ENCODE measurements around the gene SRSF12.

Gene SRSF12

DNA sequence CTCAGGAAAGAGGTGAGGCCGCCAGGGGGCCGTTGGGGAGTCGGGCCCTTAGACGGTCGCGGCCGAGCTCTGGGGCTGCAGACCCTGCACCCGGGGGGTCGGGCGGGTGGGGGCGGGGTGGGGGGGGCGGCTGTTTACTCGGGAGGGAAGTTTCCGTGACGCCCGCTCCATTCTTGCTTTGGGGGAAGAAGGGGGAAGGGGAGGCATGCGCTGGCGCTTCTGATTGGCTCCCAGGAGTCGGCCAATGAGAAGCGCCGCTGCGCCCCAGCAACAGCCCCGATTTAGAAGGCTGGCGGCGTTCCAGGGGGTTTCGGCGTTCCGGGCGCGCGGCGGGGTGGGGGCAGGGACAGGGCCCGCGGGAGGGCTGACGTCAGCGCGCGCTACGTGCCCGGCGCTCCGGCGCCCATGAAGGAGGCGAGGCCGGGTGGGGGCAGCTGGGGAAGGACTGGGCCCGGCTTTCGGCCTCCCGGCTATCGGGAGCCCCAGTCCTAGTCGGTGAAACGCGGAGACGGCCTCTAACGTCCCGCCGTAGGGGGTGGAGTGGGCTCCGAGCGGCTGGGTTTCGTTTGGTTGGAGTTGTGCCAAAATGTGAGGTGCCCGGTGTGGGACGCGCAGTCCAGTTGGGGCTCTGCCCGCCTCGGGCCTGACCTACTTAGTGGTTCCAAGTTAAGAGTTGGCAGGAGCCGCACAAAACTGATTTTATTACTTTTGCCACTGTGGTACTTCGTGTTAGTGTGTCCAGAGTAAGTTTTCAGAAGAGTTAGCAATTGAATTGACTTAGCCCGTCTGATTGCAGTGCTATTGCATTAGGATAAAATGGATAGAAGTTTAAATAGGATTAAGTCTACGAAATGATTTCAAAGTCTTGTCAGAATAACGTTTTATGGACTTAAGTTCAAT lies 36.2 kb downstream of the SRSF12 start:
- TF ChIP-seq, protein P1, sequence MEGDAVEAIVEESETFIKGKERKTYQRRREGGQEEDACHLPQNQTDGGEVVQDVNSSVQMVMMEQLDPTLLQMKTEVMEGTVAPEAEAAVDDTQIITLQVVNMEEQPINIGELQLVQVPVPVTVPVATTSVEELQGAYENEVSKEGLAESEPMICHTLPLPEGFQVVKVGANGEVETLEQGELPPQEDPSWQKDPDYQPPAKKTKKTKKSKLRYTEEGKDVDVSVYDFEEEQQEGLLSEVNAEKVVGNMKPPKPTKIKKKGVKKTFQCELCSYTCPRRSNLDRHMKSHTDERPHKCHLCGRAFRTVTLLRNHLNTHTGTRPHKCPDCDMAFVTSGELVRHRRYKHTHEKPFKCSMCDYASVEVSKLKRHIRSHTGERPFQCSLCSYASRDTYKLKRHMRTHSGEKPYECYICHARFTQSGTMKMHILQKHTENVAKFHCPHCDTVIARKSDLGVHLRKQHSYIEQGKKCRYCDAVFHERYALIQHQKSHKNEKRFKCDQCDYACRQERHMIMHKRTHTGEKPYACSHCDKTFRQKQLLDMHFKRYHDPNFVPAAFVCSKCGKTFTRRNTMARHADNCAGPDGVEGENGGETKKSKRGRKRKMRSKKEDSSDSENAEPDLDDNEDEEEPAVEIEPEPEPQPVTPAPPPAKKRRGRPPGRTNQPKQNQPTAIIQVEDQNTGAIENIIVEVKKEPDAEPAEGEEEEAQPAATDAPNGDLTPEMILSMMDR (IDR thresholded peaks at IDR 0.05; ENCODE audit: borderline replicate concordance, insufficient read depth, low read depth, low read length) = no peak

DNA sequence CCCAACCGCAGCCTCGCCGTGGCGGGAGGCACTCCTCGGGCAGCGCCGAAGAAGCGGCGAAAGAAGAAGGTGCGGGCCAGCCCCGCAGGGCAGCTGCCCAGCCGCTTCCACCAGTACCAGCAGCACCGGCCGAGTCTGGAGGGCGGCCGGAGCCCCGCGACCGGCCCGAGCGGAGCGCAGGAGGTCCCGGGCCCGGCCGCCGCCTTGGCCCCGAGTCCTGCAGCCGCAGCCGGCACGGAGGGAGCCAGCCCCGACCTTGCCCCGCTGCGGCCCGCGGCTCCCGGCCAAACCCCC lies 36.8 kb downstream of the SRSF12 start:
- TF ChIP-seq, protein P1 (IDR thresholded peaks at IDR 0.05; ENCODE audit: borderline replicate concordance, insufficient read depth, low read depth, low read length) = no peak

More for the DNA sequence above, 36.2 kb downstream of the SRSF12 start:
- H3K4me3 ChIP-seq (ENCODE audit: low read depth, low read length) = peak overlapping the region; percentile 90

DNA sequence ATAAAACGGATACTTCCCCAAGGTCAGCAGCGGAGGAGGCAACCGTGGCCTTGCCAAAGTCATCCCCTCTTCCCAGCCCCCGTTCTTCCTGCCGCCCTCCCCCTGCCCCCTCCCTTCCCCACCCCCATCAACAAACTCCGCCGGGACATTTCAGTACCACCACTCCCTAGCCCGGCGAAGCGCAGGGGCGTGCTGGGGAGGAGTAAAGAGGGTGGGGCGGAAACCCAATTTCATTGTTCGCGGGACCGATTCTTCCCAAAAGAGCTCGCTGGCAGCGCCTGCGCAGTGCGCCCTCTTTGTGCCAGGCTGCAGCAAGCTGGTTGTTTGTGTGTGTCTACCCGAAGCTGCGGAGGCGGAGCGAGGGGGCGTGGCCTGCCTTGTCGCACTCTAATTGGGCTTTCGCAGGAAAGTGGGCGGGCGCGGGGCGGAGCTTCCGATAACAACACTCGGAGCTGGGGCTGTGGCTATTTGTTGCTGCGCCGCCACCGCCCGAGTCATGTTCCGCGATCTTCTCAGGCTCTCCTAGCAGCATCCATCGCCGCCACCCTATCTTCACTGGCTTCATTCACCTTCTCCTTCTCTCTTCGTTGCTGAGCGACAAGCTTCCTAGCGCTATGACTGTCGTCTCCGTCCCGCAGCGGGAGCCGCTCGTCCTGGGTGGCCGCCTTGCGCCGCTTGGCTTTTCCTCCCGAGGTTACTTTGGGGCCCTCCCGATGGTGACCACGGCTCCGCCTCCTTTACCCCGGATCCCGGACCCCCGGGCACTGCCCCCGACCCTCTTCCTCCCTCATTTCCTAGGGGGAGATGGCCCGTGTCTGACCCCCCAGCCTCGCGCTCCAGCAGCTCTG lies 37.4 kb downstream of the SRSF12 start, which contains the start of gene PNRC1:
Gene PNRC1, plus strand, starts transcription at position 471 of the 848 bp plus-strand sequence. Its CDS starts 144 bp downstream, at position 615.
- peak within 1 kb of the TSS; percentile 90 for H3K4me3 ChIP-seq (ENCODE audit: low read depth, low read length)
- TF ChIP-seq, protein P1 (IDR thresholded peaks at IDR 0.05; ENCODE audit: borderline replicate concordance, insufficient read depth, low read depth, low read length) = no peak

More for the DNA sequence above, 36.8 kb downstream of the SRSF12 start:
- peak overlapping the region; percentile 90 for H3K4me3 ChIP-seq (ENCODE audit: low read depth, low read length)

DNA sequence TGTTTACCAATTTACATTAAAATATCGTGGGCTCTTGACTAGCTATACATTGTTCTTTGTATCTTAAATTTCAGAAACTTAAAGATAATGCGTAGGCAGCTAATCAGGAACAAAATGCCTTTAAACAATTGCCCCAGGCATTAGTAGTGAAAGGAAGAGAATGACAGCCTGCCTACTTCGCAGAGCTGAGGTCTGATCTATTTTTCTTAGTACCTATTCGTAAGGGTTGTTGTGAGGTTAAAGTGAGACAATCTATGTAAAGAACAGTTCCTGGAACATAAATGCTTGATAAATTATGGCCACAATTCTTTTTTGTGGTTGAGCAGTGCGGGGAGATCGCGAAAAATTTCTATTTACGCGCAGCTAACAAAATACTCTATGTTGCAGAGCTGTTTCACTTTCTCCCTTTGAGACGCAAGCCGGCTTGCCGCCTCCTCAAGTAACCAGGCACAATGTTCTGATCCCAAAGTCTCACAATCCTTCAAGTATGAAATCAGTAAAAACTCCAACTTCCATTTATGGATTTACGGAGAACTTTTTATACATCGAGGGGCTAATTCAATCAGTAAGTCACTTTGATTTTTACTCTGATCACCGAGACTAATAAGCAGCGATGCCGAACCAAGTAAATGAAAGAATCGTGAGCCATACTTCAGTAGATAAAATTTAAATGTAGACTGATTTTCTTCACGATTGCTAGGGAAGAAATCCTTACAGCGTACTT lies 38.2 kb downstream of the SRSF12 start:
- peak overlapping the region; percentile 39 for H3K4me3 ChIP-seq (ENCODE audit: low read depth, low read length)
- TF ChIP-seq, protein P1 (IDR thresholded peaks at IDR 0.05; ENCODE audit: borderline replicate concordance, insufficient read depth, low read depth, low read length) = no peak

DNA sequence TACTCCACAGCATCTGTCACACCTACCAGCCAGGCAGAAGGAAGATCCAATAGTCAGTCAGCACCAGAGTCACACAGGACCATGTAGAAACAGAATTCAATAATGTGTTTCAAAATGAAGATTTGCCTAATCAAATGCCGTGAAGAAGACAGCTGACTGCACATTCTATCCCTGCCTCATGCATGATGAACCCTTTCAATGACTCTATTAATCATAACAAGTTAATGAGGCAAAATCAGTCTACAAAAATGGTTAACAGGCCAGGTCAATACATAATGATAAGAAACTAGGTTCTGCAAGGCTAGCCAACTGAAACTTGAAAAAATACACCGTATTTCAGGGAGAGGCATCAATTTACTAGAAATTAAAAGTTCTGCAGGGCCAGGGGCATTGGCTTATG lies 44.0 kb downstream of the SRSF12 start:
- TF ChIP-seq, protein P1 (IDR thresholded peaks at IDR 0.05; ENCODE audit: borderline replicate concordance, insufficient read depth, low read depth, low read length) = no peak
- no peak overlapping the region for H3K4me3 ChIP-seq (ENCODE audit: low read depth, low read length)

DNA sequence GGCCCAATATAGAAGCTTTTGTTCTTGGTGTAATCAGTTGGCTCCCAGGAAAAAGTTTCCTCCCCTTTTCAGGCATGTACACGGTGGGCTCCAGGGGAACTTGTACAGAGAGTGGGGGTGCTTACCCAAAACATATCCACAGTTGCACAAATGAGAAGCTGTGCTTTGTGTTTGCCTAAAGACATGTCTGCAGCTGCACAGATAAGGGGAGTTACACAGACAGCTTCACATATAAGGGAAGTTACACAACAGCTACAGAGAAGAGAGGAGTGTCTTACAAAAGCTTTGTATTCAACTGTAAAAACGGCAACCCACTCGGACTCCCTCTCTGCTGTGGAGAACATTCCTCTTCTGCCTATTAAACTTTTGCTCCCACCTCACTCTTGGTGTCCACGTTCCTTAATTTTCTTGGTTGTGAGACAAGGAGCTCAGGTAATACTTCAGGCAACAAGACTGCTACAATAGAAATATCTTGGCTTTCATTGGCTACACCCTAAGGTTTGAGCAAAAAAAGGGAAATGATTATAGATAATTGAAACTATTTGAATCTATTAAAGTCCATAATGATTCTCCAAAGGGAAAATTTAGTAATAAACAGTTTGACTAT lies 44.8 kb downstream of the SRSF12 start:
- H3K4me3 ChIP-seq (ENCODE audit: low read depth, low read length) = no peak overlapping the region
- TF ChIP-seq, protein P1 (IDR thresholded peaks at IDR 0.05; ENCODE audit: borderline replicate concordance, insufficient read depth, low read depth, low read length) = no peak

Measured in GM12875 (cell line).